K562 (cell line): Measurements from ENCODE around the gene RETN. TPM values are rescaled to one million over a fixed set of nuclear protein-coding genes. Genes with fewer than 3 reads are reported as not detected.

Source experiments
- ATAC-seq: fragments of 200-7000 bp; cut with Tn5 transposase; 3 replicates; pipeline ENCODE4 v1.9.1; 2020; ENCODE audit warnings: moderate library complexity
- BruUV-seq: library from RNA; stranded (reverse); fragments of 400-500 nt; replicated peaks from 2 replicates; lab custom pipeline; 2021; lab: Mats Ljungman, UMichigan
- CTCF ChIA-PET: fragments of 300-600 bp; formaldehyde crosslinking; extraction: SDS; loops from one replicate; lab custom pipeline; 2021; ENCODE audit warnings: low intra/inter-chr PET ratio; lab: Yijun Ruan, JAX
- POLR2A ChIA-PET: fragments of 300-600, 350-650 bp; sonication (Branson Sonifier 250); formaldehyde crosslinking; extraction: SDS; loops from one replicate; lab custom pipeline; 2021; ENCODE audit warnings: antibody characterized with exemption, inconsistent platforms; lab: Yijun Ruan, JAX
- DNase-seq, 4 experiments: peaks; one replicate each; pipeline versions ENCODE4 v3.0.0 to v3.0.0-alpha.2; 2011 to 2018; ENCODE audit warnings: low spot score in 3 of 4, mixed read lengths in 3 of 4; ENCODE audit errors: extremely low read depth in 1 of 4
- FAIRE-seq: peaks from 2 replicates; lab custom pipeline; 2011; peaks lifted over from hg19 to GRCh38; lab: Jason Lieb, UNC
- H2AFZ ChIP-seq: 2 replicates; pipeline ENCODE4 v1.6.0; 2011; ENCODE audit warnings: low read depth, low read length, control low read depth, inconsistent platforms
- H3K27ac ChIP-seq: fragments of 200-600 bp; 3 replicates; pipeline ENCODE4 v1.8.0; 2011; ENCODE audit warnings: low read depth, mild to moderate bottlenecking, control low read depth, inconsistent platforms, low read length, moderate library complexity, mixed read lengths; ENCODE audit errors: extremely low read depth
- H3K27me3 ChIP-seq, 2 experiments: fragments of 300-600 bp in 1 of 2; 2 replicates in 1 of 2; 3 replicates in 1 of 2; pipeline versions ENCODE4 v1.6.0 to v1.8.0; 2011; ENCODE audit warnings: inconsistent platforms in 2 of 2, low read length in 2 of 2, mild to moderate bottlenecking in 1 of 2, mixed read lengths in 1 of 2, moderate library complexity in 1 of 2; ENCODE audit not compliant: control insufficient read depth in 2 of 2, insufficient read depth in 2 of 2
- H3K36me3 ChIP-seq: fragments of 300-600 bp; 3 replicates; pipeline ENCODE4 v1.8.0; 2011; ENCODE audit warnings: mild to moderate bottlenecking, low read length, inconsistent platforms; ENCODE audit not compliant: control insufficient read depth, insufficient read depth
- H3K4me1 ChIP-seq, 2 experiments: fragments of 200-600 bp in 1 of 2; replicated peaks in 1 of 2; 2 replicates in 1 of 2; 3 replicates in 1 of 2; pipeline versions ENCODE4 v1.5.1 to v1.8.0; 2011; ENCODE audit warnings: inconsistent platforms in 2 of 2, low read length in 2 of 2, mild to moderate bottlenecking in 1 of 2, mixed read lengths in 1 of 2, moderate library complexity in 1 of 2; ENCODE audit not compliant: control insufficient read depth in 2 of 2, insufficient read depth in 2 of 2
- H3K4me2 ChIP-seq: 2 replicates; pipeline ENCODE4 v1.6.1; 2011; ENCODE audit warnings: low read length, control low read depth, inconsistent platforms, mixed read lengths; ENCODE audit not compliant: insufficient read depth
- H3K4me3 ChIP-seq: fragments of 200-600 bp; sonication (generic), shearing (Covaris generic); 2 replicates; pipeline ENCODE4 v1.5.1; 2016; ENCODE audit warnings: control low read depth, inconsistent platforms
- H3K79me2 ChIP-seq: fragments of 200-600 bp; 3 replicates; pipeline ENCODE4 v1.8.0; 2011; ENCODE audit warnings: low read length, inconsistent platforms; ENCODE audit not compliant: control insufficient read depth, insufficient read depth
- H3K9ac ChIP-seq, 2 experiments: 2 replicates each; pipeline versions ENCODE4 v1.6.0 to v1.6.1; 2011; ENCODE audit warnings: low read depth in 2 of 2, low read length in 2 of 2, control low read depth in 1 of 2, inconsistent platforms in 1 of 2, mild to moderate bottlenecking in 1 of 2, mixed read lengths in 1 of 2; ENCODE audit not compliant: insufficient read depth in 1 of 2
- H3K9me1 ChIP-seq: one replicate; pipeline ENCODE4 v1.6.0; 2011; ENCODE audit warnings: inconsistent platforms, mild to moderate bottlenecking, low read length, moderate library complexity; ENCODE audit not compliant: control insufficient read depth, insufficient read depth
- H3K9me3 ChIP-seq: replicated peaks from 2 replicates; pipeline ENCODE4 v1.5.1; 2011; ENCODE audit warnings: low read depth, low read length, inconsistent platforms; ENCODE audit not compliant: control insufficient read depth, insufficient read depth
- H4K20me1 ChIP-seq: replicated peaks from 2 replicates; pipeline ENCODE4 v1.6.1; 2011; ENCODE audit warnings: low read length, inconsistent platforms, mixed read lengths; ENCODE audit not compliant: control insufficient read depth, insufficient read depth
- CBFB ChIP-seq: sonication (generic); formaldehyde crosslinking; IDR thresholded peaks from 2 replicates; pipeline ENCODE4 v1.4.0; 2020; ENCODE audit warnings: mild to moderate bottlenecking, missing genetic modification reagents
- L3MBTL2 ChIP-seq: fragments of 450-650 bp; IDR thresholded peaks from 2 replicates; pipeline ENCODE4 v1.6.1; 2016; ENCODE audit warnings: mild to moderate bottlenecking, moderate library complexity
- NEUROD1 ChIP-seq: fragments of 150-350 bp; IDR thresholded peaks from 2 replicates; pipeline ENCODE4 v1.6.1; 2014; ENCODE audit warnings: borderline replicate concordance, low read length, low read depth; ENCODE audit not compliant: partially characterized antibody
- PHF20 ChIP-seq: fragments of 450-650 bp; IDR thresholded peaks from 2 replicates; pipeline ENCODE4 v1.6.1; 2018; ENCODE audit not compliant: partially characterized antibody
- POLR2G ChIP-seq: fragments of 200-400 bp; formaldehyde crosslinking; IDR thresholded peaks from 2 replicates; pipeline ENCODE4 v1.6.1; 2017; ENCODE audit warnings: low read depth, mild to moderate bottlenecking, antibody characterized with exemption, low read length, moderate library complexity
- RBFOX2 ChIP-seq: fragments of 200-400 bp; formaldehyde crosslinking; IDR thresholded peaks from 2 replicates; pipeline ENCODE4 v1.6.1; 2017; ENCODE audit warnings: low read depth, mild to moderate bottlenecking, low read length, moderate library complexity
- YY1 ChIP-seq, 3 experiments: IDR thresholded peaks; 2 replicates each; pipeline ENCODE4 v1.6.1; 2011; ENCODE audit warnings: low read length in 2 of 3, mild to moderate bottlenecking in 2 of 3, moderate library complexity in 2 of 3, borderline replicate concordance in 1 of 3, control low read depth in 1 of 3, low read depth in 1 of 3; ENCODE audit not compliant: insufficient read depth in 3 of 3, insufficient replicate concordance in 2 of 3, control insufficient read depth in 1 of 3, insufficient read length in 1 of 3; ENCODE audit errors: extremely low read depth in 1 of 3
- ZKSCAN1 ChIP-seq: fragments of 150-350 bp; IDR thresholded peaks from 2 replicates; pipeline ENCODE4 v1.6.1; 2016; ENCODE audit warnings: low read depth, low read length
- ZNF143 ChIP-seq: sonication (generic); formaldehyde crosslinking; IDR thresholded peaks from 2 replicates; pipeline ENCODE4 v1.9.0; 2022; ENCODE audit warnings: mild to moderate bottlenecking, missing genetic modification reagents
- ZNF347 ChIP-seq: fragments of 450-650 bp; formaldehyde crosslinking; IDR thresholded peaks from 2 replicates; pipeline ENCODE4 v1.4.0; 2020; ENCODE audit warnings: low read depth, mild to moderate bottlenecking, moderate library complexity
- WGBS: fragments of 100-300 bp; shearing (Covaris generic); methylation state at CpG from one replicate; pipeline ENCODE4 v1.1.6; 2016; ENCODE audit warnings: low coverage, mixed read lengths; ENCODE audit not compliant: insufficient coverage; ENCODE audit errors: missing lambda C conversion rate; 5-methylcytosine and 5-hydroxymethylcytosine counted together
- in situ Hi-C: fragments of 300-500 bp; cut with MboI; formaldehyde crosslinking; loops from 4 replicates; pipeline ENCODE4 v1.15.0; 2018; ENCODE audit warnings: inconsistent platforms, mixed read lengths
- intact Hi-C: fragments of 100-400 bp; cut with micrococcal nuclease; formaldehyde crosslinking; loops from 2 replicates; pipeline ENCODE4 v1.14.2; 2022
- polyA plus RNA-seq, 8 experiments: library from polyadenylated mRNA; depleted of rRNA in 4 of 8; stranded (reverse) in 5 of 8; unstranded in 3 of 8; fragments of >200 nt; fragmentation: Nextera tagmentation in 2 of 8; fragmentation: Illumina TruSeq in 1 of 8; extraction: Ambion mirVana in 2 of 8; extraction: Trizol in 1 of 8; gene quantifications; 2 replicates each; pipeline versions ENCODE4 v1.2.1 to v1.2.3, GENCODE V29; 2011 to 2014; ENCODE audit warnings: inconsistent platforms in 1 of 8, missing spikeins in 1 of 8
- total RNA-seq, 7 experiments: library from RNA; depleted of rRNA in 6 of 7; stranded (reverse); fragments of >200 nt in 6 of 7; fragmentation: Illumina TruSeq in 2 of 7; extraction: Trizol in 2 of 7; gene quantifications; 2 replicates each; pipeline versions ENCODE4 v1.2.1 to v1.2.3, GENCODE V29; 2011 to 2021; ENCODE audit warnings: low replicate concordance in 1 of 7
- TF ChIP-seq, protein P1 (sequence below): fragments of 450-650 bp; IDR thresholded peaks from 2 replicates; pipeline ENCODE4 v1.7.1; 2018; ENCODE audit warnings: mild to moderate bottlenecking, low read depth; ENCODE audit not compliant: partially characterized antibody

RETN gene
- total and polyA plus RNA-seq, 9 of the 15 experiments (the other 6 are each of a cell fraction or from before 2014, with no cell fraction given), result not detected

DNA sequence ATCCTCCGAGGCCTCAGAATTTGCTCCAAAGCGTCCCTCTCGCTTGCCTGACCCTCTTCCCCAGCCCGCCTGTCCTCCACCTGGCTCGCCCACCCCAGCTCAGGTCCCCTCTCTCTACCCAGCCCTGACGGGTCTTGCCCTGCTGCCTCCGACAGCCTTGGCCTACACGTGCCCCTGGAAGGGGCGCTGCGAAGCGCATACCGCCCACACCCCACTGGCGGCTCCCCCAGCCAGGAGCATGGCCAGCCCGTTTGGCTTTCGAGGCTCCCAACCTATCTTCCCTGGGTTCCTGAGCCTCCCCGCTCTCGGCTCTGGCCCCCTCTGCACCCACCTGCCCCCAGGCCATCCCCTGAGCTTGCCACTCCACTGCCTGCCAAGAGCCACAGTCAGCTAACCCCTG, 44.0 kb upstream of the RETN start:
- ChIA-PET CTCF (no interaction called here), POLR2A (interaction anchor here (0.6 to 1.0 kb wide), 3 partner anchors 9 to 27 kb away, joined by 3 to 4 read pairs (median 4); partner anchors contain the start of gene PCP2)
- no TSS peak for BruUV-seq
- Histone ChIP-seq H3K4me2 (no peak overlapping the region), H3K4me1 (peaks cover 4 to 39% of the 10 kb centered on the region in 2 experiments; a peak in 4 of 5 replicates), H3K9ac (no peak overlapping the region), H3K9me3 (no peaks in the 10 kb centered on the region), H4K20me1 (no peaks in the 10 kb centered on the region), H3K27ac (no peak overlapping the region), H3K4me3 (no peak overlapping the region), H3K79me2 (peaks cover 35% of the 10 kb centered on the region), H3K27me3 (no peaks in the 10 kb centered on the region), H3K36me3 (peaks cover 69% of the 10 kb centered on the region; the same call in 2 of the 3 replicates), H3K9me1 (no peaks in the 10 kb centered on the region), H2AFZ (no peak overlapping the region)
- TF ChIP-seq, protein P1, sequence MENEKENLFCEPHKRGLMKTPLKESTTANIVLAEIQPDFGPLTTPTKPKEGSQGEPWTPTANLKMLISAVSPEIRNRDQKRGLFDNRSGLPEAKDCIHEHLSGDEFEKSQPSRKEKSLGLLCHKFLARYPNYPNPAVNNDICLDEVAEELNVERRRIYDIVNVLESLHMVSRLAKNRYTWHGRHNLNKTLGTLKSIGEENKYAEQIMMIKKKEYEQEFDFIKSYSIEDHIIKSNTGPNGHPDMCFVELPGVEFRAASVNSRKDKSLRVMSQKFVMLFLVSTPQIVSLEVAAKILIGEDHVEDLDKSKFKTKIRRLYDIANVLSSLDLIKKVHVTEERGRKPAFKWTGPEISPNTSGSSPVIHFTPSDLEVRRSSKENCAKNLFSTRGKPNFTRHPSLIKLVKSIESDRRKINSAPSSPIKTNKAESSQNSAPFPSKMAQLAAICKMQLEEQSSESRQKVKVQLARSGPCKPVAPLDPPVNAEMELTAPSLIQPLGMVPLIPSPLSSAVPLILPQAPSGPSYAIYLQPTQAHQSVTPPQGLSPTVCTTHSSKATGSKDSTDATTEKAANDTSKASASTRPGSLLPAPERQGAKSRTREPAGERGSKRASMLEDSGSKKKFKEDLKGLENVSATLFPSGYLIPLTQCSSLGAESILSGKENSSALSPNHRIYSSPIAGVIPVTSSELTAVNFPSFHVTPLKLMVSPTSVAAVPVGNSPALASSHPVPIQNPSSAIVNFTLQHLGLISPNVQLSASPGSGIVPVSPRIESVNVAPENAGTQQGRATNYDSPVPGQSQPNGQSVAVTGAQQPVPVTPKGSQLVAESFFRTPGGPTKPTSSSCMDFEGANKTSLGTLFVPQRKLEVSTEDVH, result no peak
- TF ChIP-seq YY1 (IDR thresholded peaks at IDR 0.05; ENCODE audit: borderline replicate concordance in 1 of 3, control insufficient read depth in 1 of 3, extremely low read depth in 1 of 3, insufficient read depth in 3 of 3, insufficient read length in 1 of 3, insufficient replicate concordance in 2 of 3, low read depth in 1 of 3, low read length in 2 of 3) (no peak), L3MBTL2 (no peak), ZNF143 (CRISPR knock-in tag) (no peak), RBFOX2 (peak; percentile 37), POLR2G (peak; percentile 41), ZKSCAN1 (no peak), CBFB (CRISPR knock-in tag) (no peak), PHF20 (no peak), NEUROD1 (no peak), ZNF347 (no peak)
- no peak for ATAC-seq
- in situ Hi-C loops (no loop called here), intact Hi-C loops (no loop called here)
- no peak for DNase-seq
- FAIRE-seq, result no peak
- 88% methylated on average over 14 of the region's 17 CpGs for WGBS
